Hindlimb muscle (tissue), 1 donor: ENCODE results near the gene CLSTN1. TPM values are rescaled to one million over a fixed set of nuclear protein-coding genes. Genes with fewer than 3 reads are reported as not detected.

Source experiments
- polyA plus RNA-seq: library from polyadenylated mRNA; unstranded; fragments of 120-200 nt; gene quantifications from one replicate; pipeline ENCODE4 v1.2.1, GENCODE V29; 2013; ENCODE audit not compliant: insufficient read length

Gene CLSTN1
- polyA plus RNA-seq, 1 donor = 78.9 TPM

Other genes with a start within 250 kb of the CLSTN1 start
- gene TMEM201, start 235.1 kb downstream of the CLSTN1 start, polyA plus RNA-seq = 20.3 TPM
- 4.2 TPM for gene PIK3CD, start 172.2 kb downstream of the CLSTN1 start, polyA plus RNA-seq
- 76.8 TPM for gene CTNNBIP1, start 86.3 kb upstream of the CLSTN1 start, polyA plus RNA-seq
- 53.9 TPM for gene LZIC, start 119.4 kb upstream of the CLSTN1 start, polyA plus RNA-seq
- 12.8 TPM for gene NMNAT1, start 119.5 kb upstream of the CLSTN1 start, polyA plus RNA-seq
- 5.7 TPM for gene RBP7, start 173.3 kb upstream of the CLSTN1 start, polyA plus RNA-seq
- gene UBE4B, start 209.0 kb upstream of the CLSTN1 start, polyA plus RNA-seq = 48.2 TPM